OCI-LY1 (cell line): Measurements from ENCODE around the gene ABTB2.

Experiments used
- CTCF ChIP-seq: fragments of 200-600 bp; sonication (generic), shearing (Covaris generic); IDR thresholded peaks from 2 replicates; pipeline ENCODE4 v1.5.1; 2017; ENCODE audit warnings: mild to moderate bottlenecking, antibody characterized with exemption, low read length, moderate library complexity, mixed read lengths
- EZH2 ChIP-seq: fragments of 200-600 bp; sonication (generic), shearing (Covaris generic); IDR thresholded peaks from 2 replicates; pipeline ENCODE4 v1.8.0; 2017; ENCODE audit warnings: borderline replicate concordance, mixed run types, mild to moderate bottlenecking, antibody characterized with exemption, low read length, moderate library complexity, mixed read lengths

GRCh38 chr11:34263441-34264091 lies 94.2 kb downstream of the ABTB2 start:
- TF ChIP-seq CTCF (no peak), EZH2 (no peak)
